IPS-20b (cell line): ENCODE results near the gene GPR12.

Experiments used
- H3K27ac ChIP-seq: one replicate; pipeline ENCODE4 v1.5.1; 2013; ENCODE audit warnings: low read length
- H3K27me3 ChIP-seq: 2 replicates; pipeline ENCODE4 v1.6.1; 2013; ENCODE audit warnings: mild to moderate bottlenecking, low read length, inconsistent platforms; ENCODE audit not compliant: insufficient read depth
- H3K36me3 ChIP-seq: 2 replicates; pipeline ENCODE4 v1.6.1; 2013; ENCODE audit warnings: low read depth, mild to moderate bottlenecking, inconsistent platforms, low read length, moderate library complexity; ENCODE audit not compliant: insufficient read depth
- H3K4me1 ChIP-seq: 2 replicates; pipeline ENCODE4 v1.6.1; 2013; ENCODE audit warnings: mild to moderate bottlenecking, control low read depth, inconsistent platforms, low read length, moderate library complexity; ENCODE audit not compliant: insufficient read depth
- H3K4me3 ChIP-seq: 2 replicates; pipeline ENCODE4 v1.5.1; 2013; ENCODE audit warnings: mild to moderate bottlenecking, low read length, inconsistent platforms
- H3K9ac ChIP-seq: 2 replicates; pipeline ENCODE4 v1.6.1; 2013; ENCODE audit warnings: low read depth, mild to moderate bottlenecking, inconsistent platforms, low read length, moderate library complexity
- H3K9me3 ChIP-seq: 2 replicates; pipeline ENCODE4 v1.6.1; 2013; ENCODE audit warnings: mild to moderate bottlenecking, low read depth, low read length, inconsistent platforms; ENCODE audit not compliant: insufficient read depth

GPR12 gene, protein sequence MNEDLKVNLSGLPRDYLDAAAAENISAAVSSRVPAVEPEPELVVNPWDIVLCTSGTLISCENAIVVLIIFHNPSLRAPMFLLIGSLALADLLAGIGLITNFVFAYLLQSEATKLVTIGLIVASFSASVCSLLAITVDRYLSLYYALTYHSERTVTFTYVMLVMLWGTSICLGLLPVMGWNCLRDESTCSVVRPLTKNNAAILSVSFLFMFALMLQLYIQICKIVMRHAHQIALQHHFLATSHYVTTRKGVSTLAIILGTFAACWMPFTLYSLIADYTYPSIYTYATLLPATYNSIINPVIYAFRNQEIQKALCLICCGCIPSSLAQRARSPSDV

DNA sequence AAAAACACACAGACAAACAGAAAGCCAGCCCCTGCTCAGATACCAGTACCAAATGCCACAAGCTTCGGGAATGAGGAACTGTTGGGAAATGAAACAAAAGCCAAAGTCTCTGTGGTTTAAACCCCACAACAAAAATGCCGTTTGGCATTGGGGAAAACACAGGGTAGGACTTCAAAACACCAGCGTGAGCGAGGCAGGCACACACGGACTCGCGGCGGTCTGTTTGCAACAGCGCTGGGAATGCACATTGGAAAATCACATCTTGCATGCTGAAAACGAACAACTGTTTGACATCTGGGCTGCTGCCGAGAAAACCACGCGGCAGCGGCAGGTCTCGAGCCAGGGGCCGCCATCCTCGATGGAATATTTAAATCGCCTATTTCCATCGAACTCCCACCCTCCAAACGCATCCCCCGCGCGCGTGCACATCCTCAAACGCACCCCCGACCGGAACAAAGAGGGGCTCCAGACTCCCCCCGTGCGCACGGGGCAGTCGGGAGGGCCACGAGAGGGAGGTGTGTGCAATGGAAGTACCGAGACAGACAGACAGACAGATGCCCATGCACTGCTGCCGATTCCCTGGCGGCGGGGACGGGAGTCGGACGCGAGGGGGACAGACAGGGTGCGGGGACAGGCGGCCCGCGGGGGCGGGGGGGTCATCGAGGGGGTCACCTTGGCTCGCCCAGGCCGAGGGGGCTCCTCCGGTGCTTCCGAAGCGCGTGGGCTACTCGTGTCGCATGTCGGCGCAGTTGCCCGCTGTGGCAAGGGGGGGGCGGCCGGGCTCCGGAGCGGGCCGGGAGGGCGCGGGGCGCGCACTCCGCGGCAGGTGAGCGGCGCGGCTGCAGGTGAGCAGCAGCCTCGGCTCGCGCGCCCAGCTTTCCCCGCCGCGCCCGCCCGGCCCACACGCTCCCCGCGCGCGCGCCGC is at the start of gene GPR12:
Gene GPR12, minus strand, starts transcription at position 880 of the 925 bp plus-strand sequence. CDS start 959 bp downstream, outside the sequence.
- Histone ChIP-seq H3K36me3 (no peaks in the 10 kb centered on the region), H3K27ac (no peak within 1 kb of the TSS), H3K4me3 (peak within 1 kb of the TSS; percentile 73), H3K27me3 (peaks cover 85% of the 10 kb centered on the region), H3K9me3 (no peaks in the 10 kb centered on the region), H3K4me1 (no peaks in the 10 kb centered on the region), H3K9ac (no peak within 1 kb of the TSS)

DNA sequence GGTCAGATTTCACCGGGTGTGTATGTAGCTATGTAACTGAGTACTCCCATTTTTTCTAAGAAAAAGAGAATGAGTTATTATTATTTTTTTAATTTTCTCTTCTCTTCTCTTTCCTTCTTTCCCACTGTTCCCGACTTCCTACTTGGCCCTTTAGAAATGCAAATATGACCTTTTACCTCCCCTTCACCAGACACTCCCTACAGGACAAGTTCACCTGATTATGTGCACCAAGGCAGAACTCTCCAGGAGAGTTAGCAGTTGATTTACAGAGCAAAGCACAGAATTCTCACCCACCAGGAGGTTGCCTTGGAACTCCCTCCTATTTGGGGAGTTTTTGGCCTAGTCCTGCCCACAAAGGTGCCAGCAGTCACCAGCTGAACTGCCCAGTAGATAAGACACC is 49.5 kb upstream of the GPR12 start:
- no peak overlapping the region for H3K9ac ChIP-seq
- H3K4me3 ChIP-seq: peak overlapping the region; percentile 8; the same call in 1 of the 2 replicates
- H3K27me3 ChIP-seq: no peaks in the 10 kb centered on the region
- H3K27ac ChIP-seq: no peak overlapping the region
- H3K36me3 ChIP-seq: no peaks in the 10 kb centered on the region
- H3K4me1 ChIP-seq: peaks cover 3% of the 10 kb centered on the region; the same call in 1 of the 2 replicates
- no peaks in the 10 kb centered on the region for H3K9me3 ChIP-seq

DNA sequence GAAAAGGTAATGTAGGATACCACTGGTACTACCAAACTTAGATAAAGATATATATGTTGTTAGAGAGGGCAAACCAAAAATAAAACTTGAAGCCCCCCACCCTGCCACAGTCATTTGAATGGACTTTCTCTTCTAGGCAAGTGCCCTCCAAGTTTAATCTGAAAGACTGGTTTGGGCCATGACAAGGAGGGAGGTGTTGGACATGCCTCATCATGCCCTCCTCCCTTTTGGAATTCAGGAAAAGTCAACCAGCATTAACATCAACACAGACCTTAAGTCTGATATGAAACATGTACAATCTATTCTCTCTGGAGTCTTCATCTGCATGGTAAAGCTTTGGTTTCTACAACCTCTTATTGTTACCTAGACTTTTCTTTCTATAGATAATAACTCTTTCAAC is 46.3 kb upstream of the GPR12 start:
- no peak overlapping the region for H3K27ac ChIP-seq
- no peak overlapping the region for H3K4me3 ChIP-seq
- H3K9me3 ChIP-seq: no peaks in the 10 kb centered on the region; the same call in 1 of the 2 replicates
- H3K4me1 ChIP-seq: peaks cover 3% of the 10 kb centered on the region; the same call in 1 of the 2 replicates
- H3K27me3 ChIP-seq: no peaks in the 10 kb centered on the region
- no peaks in the 10 kb centered on the region for H3K36me3 ChIP-seq
- H3K9ac ChIP-seq: no peak overlapping the region

DNA sequence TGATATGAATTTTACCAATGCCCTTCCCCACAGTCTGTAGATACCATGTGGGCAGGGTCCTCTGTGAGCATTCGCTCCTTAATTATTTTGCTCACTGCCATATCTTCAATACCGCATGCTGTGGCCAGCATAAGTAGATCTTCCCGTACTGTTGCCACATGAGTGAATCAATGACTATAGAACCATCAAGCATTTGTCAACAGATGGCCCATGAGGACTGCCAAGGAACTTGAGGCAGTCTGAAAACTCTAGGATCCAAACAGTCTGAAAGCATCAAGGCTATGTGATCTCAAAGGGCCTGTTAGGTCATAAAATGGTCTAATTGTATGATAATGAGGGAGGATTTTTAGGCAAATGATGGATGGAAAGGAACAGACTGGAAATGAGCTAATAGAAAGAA is 27.4 kb upstream of the GPR12 start:
- Histone ChIP-seq H3K9ac (no peak overlapping the region), H3K9me3 (no peaks in the 10 kb centered on the region), H3K4me3 (no peak overlapping the region), H3K4me1 (peaks cover 13% of the 10 kb centered on the region; the same call in 1 of the 2 replicates), H3K36me3 (no peaks in the 10 kb centered on the region), H3K27me3 (peaks cover 23% of the 10 kb centered on the region), H3K27ac (no peak overlapping the region)

DNA sequence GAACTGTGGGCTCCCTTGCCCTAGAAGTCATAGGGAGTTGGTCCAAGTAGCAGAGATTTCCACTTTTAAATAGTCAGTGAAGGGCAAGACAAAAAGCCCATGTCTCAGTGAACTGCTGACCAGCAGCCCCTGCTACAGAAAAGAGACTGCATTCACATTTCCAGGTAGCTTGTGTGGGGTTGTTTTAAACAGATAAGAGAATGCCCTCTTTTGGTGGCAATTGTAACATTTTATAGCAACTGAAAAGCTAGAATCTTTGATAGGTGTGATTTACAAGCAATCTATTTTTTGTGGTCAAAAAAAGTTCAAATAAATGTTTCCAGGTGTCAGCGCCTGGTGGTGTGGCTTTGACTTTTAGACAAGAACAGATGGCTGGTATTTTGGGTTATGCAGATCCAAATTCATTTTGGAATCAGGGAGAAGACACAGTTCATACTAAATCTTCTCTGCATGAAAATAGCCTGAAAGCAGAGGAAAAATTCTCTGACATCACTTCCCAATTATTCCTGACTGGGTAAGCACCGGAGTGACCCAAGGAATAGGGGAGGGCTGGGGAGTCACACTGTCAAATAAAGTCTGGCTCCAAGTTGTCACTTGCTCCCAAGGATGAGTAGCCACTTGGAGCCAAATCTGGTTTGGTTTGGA is 26.2 kb upstream of the GPR12 start:
- peaks cover 13% of the 10 kb centered on the region; the same call in 1 of the 2 replicates for H3K4me1 ChIP-seq
- H3K9me3 ChIP-seq: no peaks in the 10 kb centered on the region
- no peak overlapping the region for H3K27ac ChIP-seq
- peaks cover 23% of the 10 kb centered on the region for H3K27me3 ChIP-seq
- H3K4me3 ChIP-seq: peak overlapping the region; percentile 68; the same call in 1 of the 2 replicates
- no peaks in the 10 kb centered on the region for H3K36me3 ChIP-seq
- H3K9ac ChIP-seq: no peak overlapping the region

DNA sequence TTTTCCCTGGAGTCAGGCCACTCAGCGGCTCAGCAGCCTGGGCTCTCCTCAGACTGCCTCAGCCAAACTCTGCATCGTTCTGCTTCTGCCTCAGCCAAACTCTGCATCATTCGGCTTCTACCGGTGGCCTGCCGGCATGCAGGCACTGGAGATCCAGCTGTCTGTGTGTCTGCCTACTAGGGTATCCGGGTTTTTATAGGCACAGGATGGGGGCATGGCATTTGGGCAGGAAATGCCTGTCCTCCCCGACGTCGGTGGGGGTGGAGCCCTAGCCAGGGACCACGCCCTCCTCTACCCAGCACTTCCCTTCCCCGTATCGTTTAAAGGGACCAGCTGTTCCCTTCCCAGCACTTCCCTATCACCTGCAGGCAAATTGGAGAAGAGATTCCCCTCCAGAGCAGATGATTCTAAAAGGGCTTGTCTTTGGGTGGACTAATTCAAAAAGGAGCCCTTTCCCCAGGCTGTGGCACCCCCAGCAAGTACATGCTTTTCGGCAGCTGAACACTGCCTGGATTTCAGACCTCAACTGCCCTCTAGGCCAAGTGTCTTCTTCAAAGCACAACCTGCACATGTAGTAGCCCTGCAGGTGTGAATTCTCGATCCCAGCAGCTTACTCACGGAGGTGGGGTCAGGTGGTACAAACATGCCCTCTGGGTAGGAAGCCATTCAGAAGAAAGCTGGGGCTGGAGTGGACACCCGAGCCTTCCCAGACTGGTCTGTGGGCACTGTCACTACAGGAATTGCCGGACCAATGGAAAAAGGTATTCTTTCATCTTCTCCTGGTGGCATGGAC is 25.4 kb upstream of the GPR12 start:
- H3K27me3 ChIP-seq: peaks cover 23% of the 10 kb centered on the region
- H3K9me3 ChIP-seq: no peaks in the 10 kb centered on the region
- H3K36me3 ChIP-seq: no peaks in the 10 kb centered on the region
- peak overlapping the region; percentile 68 for H3K4me3 ChIP-seq
- peaks cover 13% of the 10 kb centered on the region; the same call in 1 of the 2 replicates for H3K4me1 ChIP-seq
- no peak overlapping the region for H3K9ac ChIP-seq
- H3K27ac ChIP-seq: no peak overlapping the region

DNA sequence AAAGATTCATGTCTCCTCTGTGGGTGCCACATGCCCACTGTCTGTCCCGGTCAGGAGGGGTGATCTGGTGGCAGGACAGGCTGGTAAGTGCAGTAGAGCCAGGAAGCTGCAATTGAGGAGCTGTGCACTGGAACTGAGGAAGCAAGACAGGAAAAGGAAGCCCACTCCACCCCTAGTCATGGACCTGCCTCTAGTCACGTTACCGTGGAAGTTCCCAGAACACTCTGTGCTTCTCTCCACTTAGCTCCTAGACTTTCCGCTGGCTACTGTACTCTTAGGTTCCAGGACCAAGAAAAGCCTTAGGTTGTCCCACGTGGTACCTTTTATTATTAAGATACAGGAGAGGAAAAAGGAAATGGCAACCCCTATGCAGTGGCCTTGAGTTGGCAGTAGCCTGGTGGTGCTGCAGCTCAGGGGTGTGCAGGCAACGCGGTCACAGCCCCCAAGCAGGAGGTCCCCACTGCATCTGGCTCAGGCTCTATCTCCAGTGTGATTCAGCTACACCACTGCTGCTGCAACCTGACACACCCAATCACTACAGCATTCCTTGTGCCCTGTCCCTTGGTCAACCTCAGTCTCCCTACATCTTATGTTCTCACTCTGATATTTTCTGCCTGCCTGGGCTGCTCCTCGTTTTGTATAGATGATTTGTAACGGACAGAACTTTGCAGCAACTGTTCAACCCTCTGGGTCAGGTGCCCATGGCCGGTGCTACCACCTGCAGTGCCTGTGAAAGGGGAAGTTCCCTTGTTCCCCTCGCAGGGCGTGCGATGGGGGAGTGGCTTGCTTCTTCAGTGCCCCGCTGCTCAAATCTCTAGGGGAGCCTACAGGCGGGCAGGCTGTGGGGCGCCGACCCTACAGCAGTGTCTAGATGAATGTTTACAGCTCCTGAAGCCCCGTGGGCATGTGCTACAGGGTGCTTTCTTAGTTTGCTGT is 24.4 kb upstream of the GPR12 start:
- Histone ChIP-seq H3K9me3 (no peaks in the 10 kb centered on the region), H3K27me3 (peaks cover 23% of the 10 kb centered on the region), H3K27ac (no peak overlapping the region), H3K4me3 (peak overlapping the region; percentile 68), H3K4me1 (peaks cover 13% of the 10 kb centered on the region; the same call in 1 of the 2 replicates), H3K9ac (no peak overlapping the region), H3K36me3 (no peaks in the 10 kb centered on the region)

DNA sequence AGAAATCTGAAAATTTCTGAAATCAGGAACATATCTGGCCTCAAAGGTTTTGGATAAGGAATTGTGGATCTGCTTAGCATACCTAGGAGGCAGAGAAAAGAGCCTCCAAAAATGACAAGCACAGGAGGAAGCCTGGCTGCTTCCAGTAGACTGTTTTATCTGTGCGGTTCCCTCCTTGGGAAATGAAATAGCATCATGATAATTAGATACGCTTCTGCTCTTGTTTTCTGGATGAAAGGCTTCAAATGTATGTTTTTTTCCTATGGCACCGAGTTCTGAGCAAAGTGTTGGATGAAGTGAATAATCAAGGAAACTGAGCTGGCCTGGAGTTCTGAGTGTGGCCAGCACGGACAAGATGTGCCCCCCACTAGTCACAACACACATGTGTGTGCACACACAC is 19.8 kb upstream of the GPR12 start:
- H3K9ac ChIP-seq: no peak overlapping the region
- peaks cover 8% of the 10 kb centered on the region; the same call in 1 of the 2 replicates for H3K4me1 ChIP-seq
- no peaks in the 10 kb centered on the region for H3K9me3 ChIP-seq
- H3K27ac ChIP-seq: no peak overlapping the region
- no peaks in the 10 kb centered on the region for H3K36me3 ChIP-seq
- peaks cover 12% of the 10 kb centered on the region for H3K27me3 ChIP-seq
- H3K4me3 ChIP-seq: no peak overlapping the region

DNA sequence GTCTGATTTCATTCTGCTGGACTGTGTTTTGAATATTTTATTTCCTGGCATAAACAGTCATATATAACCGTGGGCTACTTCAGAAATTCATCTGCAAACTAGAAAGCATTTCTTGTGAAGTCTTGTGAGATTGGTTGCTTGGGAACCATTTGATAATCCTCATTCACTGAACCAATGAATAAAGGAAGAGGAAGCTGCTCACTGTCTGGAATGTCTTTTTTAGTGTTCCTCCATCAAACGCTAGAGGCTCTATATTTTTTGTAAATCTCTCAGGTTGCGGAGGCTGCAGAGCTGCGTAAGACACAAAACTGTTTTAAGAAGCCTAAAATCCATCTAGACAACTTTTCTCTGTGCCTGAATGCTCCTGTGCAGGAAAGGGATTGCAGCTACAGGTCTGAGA is 18.7 kb upstream of the GPR12 start:
- H3K36me3 ChIP-seq: no peaks in the 10 kb centered on the region
- no peaks in the 10 kb centered on the region for H3K4me1 ChIP-seq
- no peaks in the 10 kb centered on the region for H3K9me3 ChIP-seq
- H3K4me3 ChIP-seq: no peak overlapping the region
- H3K9ac ChIP-seq: no peak overlapping the region
- peaks cover under 1% of the 10 kb centered on the region for H3K27me3 ChIP-seq
- no peak overlapping the region for H3K27ac ChIP-seq

DNA sequence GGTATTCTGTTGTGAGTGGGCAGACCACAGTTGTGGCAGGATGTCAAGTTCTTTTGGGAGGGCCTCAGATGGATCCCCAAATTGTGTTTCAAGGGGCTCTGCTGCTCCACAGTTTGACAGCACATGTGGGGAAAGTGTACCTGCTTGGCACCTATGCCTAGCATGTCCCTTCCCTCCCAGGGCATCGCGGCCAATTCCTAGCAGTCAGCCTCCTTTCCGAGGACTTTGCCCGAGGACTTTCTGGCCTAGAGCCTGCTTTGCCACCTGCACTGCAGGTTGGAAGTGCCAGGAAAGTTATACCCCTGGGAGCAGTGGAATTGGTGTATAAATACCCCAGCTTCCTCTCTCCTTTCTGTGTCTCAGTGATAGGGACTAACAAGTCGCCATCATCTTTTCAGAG is 11.9 kb upstream of the GPR12 start:
- Histone ChIP-seq H3K27ac (no peak overlapping the region), H3K4me3 (no peak overlapping the region), H3K27me3 (no peaks in the 10 kb centered on the region), H3K4me1 (no peaks in the 10 kb centered on the region), H3K9ac (no peak overlapping the region), H3K36me3 (no peaks in the 10 kb centered on the region), H3K9me3 (no peaks in the 10 kb centered on the region)
